GM12874 (cell line): Measurements from ENCODE around the gene ATP13A1.

Experiments used
- TF ChIP-seq, protein P1 (sequence below): IDR thresholded peaks from 2 replicates; pipeline ENCODE4 v1.5.1; 2011; ENCODE audit warnings: low read depth, mild to moderate bottlenecking, control low read depth, low read length, moderate library complexity; ENCODE audit not compliant: insufficient read depth

The ATP13A1 gene

DNA sequence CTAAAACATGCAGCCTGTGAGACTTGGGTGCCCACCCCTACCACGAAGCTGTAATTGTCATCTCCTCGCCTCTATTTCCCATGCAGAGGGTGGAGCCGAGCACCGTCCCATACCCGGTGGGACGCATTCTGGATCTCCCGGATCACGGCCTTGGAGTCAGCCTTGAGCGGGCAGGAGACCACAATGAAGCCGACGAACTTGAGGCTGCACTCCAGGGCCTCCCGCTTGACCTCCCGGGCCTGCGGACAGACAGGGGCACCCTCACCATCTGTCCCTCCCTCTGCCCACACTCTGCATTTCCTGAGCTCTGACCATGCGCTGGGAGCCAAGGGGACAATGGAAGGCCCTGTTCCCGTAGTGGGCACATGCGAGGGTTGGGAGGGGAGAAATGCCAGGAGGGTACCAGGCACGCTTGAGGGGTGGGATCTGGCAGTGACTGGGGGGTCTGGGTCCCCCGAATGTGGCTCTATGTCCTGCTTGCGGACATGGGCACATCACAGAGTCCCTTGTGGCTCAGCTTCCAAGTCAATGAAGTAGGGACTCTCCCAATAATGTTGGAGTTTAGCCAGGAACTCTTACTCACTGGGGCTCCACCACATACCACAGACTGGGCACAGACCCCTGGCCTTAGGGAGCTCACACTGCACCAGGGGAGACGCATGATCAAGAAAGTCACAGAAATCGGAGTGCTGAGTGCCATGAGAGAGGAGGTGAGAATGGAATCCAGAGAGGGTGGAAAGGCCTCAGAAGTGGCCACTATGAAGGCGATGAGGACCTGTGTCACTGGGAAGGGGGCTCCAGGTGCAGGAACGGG lies 10.8 kb downstream of the ATP13A1 start:
- TF ChIP-seq, protein P1, sequence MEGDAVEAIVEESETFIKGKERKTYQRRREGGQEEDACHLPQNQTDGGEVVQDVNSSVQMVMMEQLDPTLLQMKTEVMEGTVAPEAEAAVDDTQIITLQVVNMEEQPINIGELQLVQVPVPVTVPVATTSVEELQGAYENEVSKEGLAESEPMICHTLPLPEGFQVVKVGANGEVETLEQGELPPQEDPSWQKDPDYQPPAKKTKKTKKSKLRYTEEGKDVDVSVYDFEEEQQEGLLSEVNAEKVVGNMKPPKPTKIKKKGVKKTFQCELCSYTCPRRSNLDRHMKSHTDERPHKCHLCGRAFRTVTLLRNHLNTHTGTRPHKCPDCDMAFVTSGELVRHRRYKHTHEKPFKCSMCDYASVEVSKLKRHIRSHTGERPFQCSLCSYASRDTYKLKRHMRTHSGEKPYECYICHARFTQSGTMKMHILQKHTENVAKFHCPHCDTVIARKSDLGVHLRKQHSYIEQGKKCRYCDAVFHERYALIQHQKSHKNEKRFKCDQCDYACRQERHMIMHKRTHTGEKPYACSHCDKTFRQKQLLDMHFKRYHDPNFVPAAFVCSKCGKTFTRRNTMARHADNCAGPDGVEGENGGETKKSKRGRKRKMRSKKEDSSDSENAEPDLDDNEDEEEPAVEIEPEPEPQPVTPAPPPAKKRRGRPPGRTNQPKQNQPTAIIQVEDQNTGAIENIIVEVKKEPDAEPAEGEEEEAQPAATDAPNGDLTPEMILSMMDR: no peak

DNA sequence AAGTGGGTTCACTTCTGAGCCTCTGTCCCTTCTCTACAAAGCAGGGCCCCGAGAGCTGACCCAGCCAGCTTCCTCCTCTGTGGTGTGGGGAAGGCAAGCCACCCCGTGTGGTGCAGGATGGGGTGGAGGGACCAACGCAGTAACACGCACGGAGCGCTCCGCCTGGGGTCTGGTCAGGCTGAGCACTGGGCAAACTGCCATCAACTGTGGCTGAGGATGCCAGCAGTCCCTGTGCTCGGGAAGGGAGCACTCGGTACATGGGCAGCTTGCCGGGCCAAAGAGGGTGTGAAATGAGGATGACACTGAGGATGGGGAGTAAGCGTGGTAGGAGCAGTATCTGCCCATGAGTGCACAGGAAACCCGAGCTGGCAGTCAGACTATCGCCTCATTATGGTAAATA lies 12.4 kb downstream of the ATP13A1 start:
- TF ChIP-seq, protein P1: no peak

DNA sequence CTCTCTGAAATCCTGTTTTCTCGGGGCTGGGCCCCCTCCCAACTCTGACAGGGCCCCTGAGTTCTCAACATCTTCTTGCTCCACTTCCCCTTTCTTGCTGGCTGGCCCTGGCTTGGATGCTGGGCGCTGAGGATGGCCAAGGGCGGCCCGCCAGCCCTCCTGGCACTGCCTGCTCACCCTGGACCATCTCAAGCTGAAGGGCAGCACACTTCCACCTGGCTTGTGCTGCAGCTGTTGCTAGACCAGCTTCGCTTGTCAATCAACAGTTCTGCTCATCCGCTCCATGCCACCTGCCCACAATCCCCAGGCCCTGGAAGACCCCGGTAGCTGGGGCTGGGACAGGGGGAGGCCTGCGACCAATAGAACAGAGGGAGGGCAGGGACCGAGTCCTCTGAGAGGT lies 13.1 kb downstream of the ATP13A1 start:
- TF ChIP-seq, protein P1: no peak

DNA sequence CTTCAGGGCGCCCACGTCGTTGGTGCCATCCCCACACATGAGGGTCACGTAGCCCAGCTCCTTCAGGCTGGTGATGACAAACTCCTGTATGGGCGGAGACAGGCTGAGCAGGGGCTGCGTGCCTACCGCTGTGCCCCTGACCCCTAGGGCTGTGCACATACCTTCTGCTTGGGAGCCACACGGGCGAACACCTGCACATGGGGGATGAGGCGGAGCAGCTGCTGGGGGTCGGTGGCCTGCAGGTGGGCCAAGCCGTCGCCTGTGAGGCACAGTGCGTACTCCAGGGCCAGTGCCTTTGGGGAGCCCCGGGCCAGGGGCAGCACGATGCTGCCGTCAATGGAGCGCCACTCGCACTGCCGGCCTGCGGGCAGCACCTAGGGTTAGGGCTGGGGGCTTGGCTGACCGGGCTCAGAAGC lies 13.9 kb downstream of the ATP13A1 start:
- TF ChIP-seq, protein P1: no peak

DNA sequence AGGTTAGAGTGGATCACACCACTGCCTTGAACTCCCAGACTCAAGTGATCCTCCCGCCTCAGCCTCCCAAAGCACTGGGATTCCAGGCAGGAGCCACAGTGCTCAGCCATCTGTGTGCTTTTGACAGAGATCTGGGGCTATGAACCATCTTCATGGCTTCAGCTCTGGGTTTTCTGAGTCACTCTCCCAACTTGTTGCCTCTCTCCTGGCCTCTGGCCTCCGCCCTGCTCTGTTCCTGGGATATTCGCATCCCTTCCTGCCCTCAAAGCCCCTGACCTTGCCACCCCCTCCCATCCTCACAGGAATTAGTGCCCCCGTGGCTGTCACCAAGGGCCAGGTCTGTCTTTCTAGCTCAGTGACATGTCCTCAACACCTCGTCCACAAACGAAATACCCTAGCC lies 14.3 kb downstream of the ATP13A1 start:
- TF ChIP-seq, protein P1: no peak

DNA sequence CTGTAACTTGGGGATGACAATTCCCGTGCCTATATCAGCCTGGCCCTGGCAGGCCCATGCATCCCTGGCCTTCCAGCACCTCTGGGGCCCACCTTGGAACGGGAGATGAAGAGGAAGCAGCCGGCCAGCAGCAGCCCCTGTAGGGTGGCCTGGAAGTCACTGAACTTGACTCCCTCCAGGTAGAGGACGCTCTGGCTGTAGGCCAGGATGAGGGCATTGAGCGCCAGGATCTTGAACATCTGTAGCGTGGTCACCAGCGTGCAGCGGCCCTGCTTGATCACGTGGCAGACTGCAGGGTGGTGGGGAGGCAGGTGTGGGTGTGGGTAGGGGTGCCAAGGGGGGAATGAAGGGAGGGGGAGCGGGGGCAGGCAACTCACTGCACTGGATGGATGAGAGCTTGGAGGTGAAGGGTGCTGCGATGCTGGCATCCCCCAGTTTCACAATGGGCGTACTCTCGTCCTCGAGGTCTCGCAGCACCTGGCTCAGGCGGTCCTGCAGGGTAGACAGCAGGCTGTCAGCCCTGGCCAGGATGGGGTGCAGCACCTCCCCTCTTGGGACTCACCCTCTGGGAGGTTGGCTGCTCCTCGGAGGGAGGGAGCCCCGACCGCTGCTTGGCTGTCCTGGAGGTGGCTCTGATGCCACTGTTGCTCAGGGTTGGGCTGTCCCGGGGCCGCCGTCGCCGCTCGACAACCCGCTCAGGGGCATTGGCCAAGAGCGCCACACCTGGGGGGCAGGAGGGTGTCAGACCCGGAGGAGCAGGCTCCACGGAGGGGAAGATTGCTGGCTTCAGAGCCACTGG lies 16.2 kb downstream of the ATP13A1 start:
- TF ChIP-seq, protein P1: no peak

DNA sequence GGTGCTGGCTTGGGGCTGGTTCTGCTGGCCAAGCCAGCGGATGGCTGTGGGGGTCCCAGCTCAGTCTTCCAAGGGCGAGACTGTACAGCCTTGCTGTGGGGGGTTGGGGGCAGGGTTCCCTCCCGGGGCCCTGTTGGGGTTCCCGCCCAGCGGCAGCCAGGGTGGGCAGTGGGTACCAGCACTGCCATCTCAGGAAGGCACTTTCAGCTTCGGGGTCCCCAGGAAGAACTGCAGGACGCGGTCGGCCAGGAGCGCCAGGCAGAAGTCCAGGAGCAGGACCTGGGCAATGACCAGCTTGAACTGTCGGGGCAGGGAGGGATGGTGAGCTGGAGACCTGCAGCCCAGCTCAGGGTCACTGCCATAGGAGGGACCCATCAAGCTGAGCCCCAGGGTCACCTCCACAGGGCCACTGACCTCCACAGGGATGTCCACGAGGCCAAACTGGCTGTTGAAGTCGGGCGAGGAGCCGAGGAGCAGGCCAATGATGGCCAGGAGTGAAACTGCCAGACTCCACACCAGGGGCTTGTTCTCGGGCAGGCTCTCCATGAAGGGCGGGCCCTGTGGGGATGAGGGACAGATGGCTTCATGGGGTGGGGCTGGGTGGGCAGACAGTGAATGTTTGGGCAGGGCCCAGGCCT lies 18.1 kb downstream of the ATP13A1 start:
- TF ChIP-seq, protein P1: no peak
